ENCODE measurements around the gene DNAH6.

DNAH6 gene

DNA sequence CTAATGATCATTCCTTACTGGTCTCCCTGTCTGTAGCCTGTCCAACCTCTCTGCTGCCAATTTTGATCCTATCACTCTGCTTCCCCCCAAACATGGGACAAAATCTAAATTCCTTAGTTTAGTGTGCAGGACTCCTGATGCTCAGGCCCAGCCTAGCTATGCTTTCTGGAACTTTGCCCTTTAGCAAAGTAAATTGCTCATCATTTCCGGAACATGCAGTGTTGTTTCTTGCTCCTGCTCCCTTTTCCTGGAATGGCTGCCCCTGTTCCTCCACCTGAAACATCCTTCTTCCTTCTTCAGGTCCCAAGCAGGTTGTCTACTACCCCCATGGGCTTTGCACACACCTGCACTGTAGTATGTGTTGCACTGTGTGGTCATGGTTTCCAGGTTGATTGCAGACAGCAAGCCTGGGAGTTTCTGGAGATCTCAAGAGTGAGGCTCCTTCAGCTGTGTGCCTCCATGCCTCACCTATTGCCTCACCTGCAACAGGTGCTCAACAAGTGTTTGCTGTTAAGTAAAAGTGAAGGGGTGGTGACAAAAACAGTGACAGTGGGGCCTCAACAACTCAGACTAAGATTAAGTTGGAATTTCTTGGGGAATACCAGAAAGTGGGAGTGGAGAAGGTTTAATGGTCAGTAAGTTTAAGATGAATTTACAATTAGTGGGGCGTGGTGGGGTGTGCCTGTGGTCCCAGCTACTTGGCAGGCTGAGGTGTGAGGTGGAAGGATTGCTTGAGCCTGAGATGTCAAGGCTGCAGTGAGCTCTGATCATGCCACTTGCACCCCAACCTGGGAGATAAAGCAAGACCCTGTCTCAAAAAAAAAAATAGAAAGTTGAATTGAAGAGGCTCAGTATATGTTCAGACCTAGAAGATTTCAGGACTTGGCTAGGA lies 120.0 kb downstream of the DNAH6 start:
- Histone ChIP-seq H3K4me3 (ENCODE audit: severe bottlenecking) (no peak overlapping the region), H3K27me3 (ENCODE audit: insufficient read depth, poor library complexity, severe bottlenecking) (no peaks in the 10 kb centered on the region), H3K36me3 (ENCODE audit: low read depth) (no peaks in the 10 kb centered on the region), H3K9me3 (ENCODE audit: severe bottlenecking) (no peaks in the 10 kb centered on the region), H3K27ac (ENCODE audit: poor library complexity, severe bottlenecking) (no peak overlapping the region), H3K4me1 (ENCODE audit: insufficient read depth, poor library complexity, severe bottlenecking) (no peaks in the 10 kb centered on the region)
- TF ChIP-seq, protein P1, sequence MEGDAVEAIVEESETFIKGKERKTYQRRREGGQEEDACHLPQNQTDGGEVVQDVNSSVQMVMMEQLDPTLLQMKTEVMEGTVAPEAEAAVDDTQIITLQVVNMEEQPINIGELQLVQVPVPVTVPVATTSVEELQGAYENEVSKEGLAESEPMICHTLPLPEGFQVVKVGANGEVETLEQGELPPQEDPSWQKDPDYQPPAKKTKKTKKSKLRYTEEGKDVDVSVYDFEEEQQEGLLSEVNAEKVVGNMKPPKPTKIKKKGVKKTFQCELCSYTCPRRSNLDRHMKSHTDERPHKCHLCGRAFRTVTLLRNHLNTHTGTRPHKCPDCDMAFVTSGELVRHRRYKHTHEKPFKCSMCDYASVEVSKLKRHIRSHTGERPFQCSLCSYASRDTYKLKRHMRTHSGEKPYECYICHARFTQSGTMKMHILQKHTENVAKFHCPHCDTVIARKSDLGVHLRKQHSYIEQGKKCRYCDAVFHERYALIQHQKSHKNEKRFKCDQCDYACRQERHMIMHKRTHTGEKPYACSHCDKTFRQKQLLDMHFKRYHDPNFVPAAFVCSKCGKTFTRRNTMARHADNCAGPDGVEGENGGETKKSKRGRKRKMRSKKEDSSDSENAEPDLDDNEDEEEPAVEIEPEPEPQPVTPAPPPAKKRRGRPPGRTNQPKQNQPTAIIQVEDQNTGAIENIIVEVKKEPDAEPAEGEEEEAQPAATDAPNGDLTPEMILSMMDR (IDR thresholded peaks at IDR 0.05; ENCODE audit: poor library complexity, severe bottlenecking), result no peak
- ATAC-seq (ENCODE audit: low read depth) (no peak), DNase-seq (ENCODE audit: low spot score) (no peak)

DNA sequence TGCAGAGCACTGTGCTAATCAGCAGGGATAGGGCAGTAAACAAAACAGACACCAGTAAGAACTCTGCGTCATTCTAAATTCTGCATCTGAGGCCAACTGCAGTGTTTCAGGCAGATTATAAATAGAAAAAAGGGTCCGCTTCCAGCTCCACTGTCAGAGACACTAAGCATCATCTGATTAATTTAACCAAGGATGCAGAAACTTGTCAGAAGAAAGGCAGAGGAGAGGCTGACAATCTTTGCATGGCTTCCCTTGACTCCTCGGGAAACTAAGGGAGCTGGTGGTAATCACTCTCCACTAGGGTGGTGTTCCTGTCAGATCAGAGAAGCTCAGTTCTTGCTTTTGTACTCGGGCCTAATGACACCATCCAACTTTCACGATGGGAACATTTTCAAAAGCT lies 123.5 kb downstream of the DNAH6 start:
- no peak for DNase-seq (ENCODE audit: low spot score)
- Histone ChIP-seq H3K27ac (ENCODE audit: poor library complexity, severe bottlenecking) (no peak overlapping the region), H3K36me3 (ENCODE audit: low read depth) (no peaks in the 10 kb centered on the region), H3K4me3 (ENCODE audit: severe bottlenecking) (no peak overlapping the region), H3K9me3 (ENCODE audit: severe bottlenecking) (no peaks in the 10 kb centered on the region), H3K4me1 (ENCODE audit: insufficient read depth, poor library complexity, severe bottlenecking) (no peaks in the 10 kb centered on the region), H3K27me3 (ENCODE audit: insufficient read depth, poor library complexity, severe bottlenecking) (no peaks in the 10 kb centered on the region)
- no peak for ATAC-seq (ENCODE audit: low read depth)
- TF ChIP-seq, protein P1 (IDR thresholded peaks at IDR 0.05; ENCODE audit: poor library complexity, severe bottlenecking), result no peak

DNA sequence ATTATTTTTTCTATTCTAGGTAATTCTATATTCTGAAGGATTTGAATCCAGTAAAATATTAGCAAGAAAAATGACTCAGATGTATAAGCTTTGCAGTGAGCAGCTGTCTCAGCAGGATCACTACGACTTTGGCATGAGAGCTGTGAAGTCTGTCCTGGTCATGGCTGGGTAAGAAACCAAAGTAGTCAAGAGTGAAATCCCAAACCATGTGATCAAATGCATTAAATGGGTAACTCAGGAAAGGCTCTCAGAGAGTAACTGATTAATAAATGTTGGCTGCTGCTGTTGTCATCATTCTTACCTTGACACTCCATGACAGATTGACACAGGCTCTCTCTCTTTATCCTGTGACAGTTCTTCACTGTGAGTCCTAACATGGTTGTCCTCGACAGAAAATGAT lies 124.1 kb downstream of the DNAH6 start:
- no peak overlapping the region for H3K27ac ChIP-seq (ENCODE audit: poor library complexity, severe bottlenecking)
- DNase-seq (ENCODE audit: low spot score) (no peak), ATAC-seq (ENCODE audit: low read depth) (no peak)
- no peak overlapping the region for H3K4me3 ChIP-seq (ENCODE audit: severe bottlenecking)
- TF ChIP-seq, protein P1 (IDR thresholded peaks at IDR 0.05; ENCODE audit: poor library complexity, severe bottlenecking), result no peak
- no peaks in the 10 kb centered on the region for H3K27me3 ChIP-seq (ENCODE audit: insufficient read depth, poor library complexity, severe bottlenecking)
- no peaks in the 10 kb centered on the region for H3K36me3 ChIP-seq (ENCODE audit: low read depth)
- no peaks in the 10 kb centered on the region for H3K9me3 ChIP-seq (ENCODE audit: severe bottlenecking)
- no peaks in the 10 kb centered on the region for H3K4me1 ChIP-seq (ENCODE audit: insufficient read depth, poor library complexity, severe bottlenecking)

DNA sequence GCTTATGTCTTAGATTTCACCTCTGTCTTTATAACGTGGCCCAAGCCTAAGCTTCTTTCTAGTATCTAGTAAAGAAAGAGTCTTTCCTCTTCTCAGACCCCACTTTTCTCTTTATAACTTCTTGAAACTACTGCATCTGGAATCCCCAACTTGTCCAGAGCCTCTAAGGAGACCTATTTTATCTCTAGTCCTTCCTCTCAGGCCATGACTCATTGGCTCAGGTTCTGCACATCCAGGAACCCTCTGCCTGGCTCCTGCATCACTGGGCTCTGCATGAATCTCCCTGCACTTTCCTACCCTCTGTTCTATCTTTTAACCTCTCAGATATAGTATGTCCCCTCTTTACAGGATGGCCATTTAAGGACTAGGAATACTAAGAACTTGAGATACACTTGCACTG lies 124.7 kb downstream of the DNAH6 start:
- H3K4me3 ChIP-seq (ENCODE audit: severe bottlenecking), result no peak overlapping the region
- no peaks in the 10 kb centered on the region for H3K4me1 ChIP-seq (ENCODE audit: insufficient read depth, poor library complexity, severe bottlenecking)
- no peak for DNase-seq (ENCODE audit: low spot score)
- H3K27me3 ChIP-seq (ENCODE audit: insufficient read depth, poor library complexity, severe bottlenecking), result no peaks in the 10 kb centered on the region
- ATAC-seq (ENCODE audit: low read depth), result no peak
- TF ChIP-seq, protein P1 (IDR thresholded peaks at IDR 0.05; ENCODE audit: poor library complexity, severe bottlenecking), result no peak
- H3K9me3 ChIP-seq (ENCODE audit: severe bottlenecking), result no peaks in the 10 kb centered on the region
- H3K36me3 ChIP-seq (ENCODE audit: low read depth), result no peaks in the 10 kb centered on the region
- no peak overlapping the region for H3K27ac ChIP-seq (ENCODE audit: poor library complexity, severe bottlenecking)

DNA sequence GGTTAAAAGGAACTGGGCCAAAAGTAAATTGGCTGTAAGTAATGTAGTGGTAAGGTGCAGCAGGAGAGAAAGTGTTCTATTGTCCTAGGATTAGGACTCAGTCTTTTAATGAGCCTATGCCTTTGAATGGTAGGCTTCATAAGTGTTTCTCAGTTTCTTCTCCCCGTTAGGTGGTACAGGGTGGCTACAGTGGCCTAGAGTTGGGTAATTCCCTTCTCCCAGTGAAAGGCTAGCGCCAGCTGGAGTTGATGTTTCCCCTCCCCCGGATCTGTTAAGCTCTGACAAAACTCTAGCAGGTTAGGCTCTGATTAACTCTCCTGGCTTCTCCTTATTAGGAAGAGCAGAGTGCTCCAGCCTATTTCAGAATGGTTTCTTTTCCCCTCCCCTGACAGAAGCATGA lies 127.7 kb downstream of the DNAH6 start:
- Histone ChIP-seq H3K9me3 (ENCODE audit: severe bottlenecking) (no peaks in the 10 kb centered on the region), H3K36me3 (ENCODE audit: low read depth) (no peaks in the 10 kb centered on the region), H3K27ac (ENCODE audit: poor library complexity, severe bottlenecking) (no peak overlapping the region), H3K4me3 (ENCODE audit: severe bottlenecking) (no peak overlapping the region), H3K4me1 (ENCODE audit: insufficient read depth, poor library complexity, severe bottlenecking) (no peaks in the 10 kb centered on the region), H3K27me3 (ENCODE audit: insufficient read depth, poor library complexity, severe bottlenecking) (no peaks in the 10 kb centered on the region)
- DNase-seq (ENCODE audit: low spot score) (no peak), ATAC-seq (ENCODE audit: low read depth) (no peak)
- TF ChIP-seq, protein P1 (IDR thresholded peaks at IDR 0.05; ENCODE audit: poor library complexity, severe bottlenecking), result no peak
